Ammon's horn (tissue), 1 donor: ENCODE measurements around the gene PRKAG2.

Experiments used
- DNase-seq: peaks from one replicate; pipeline ENCODE4 v3.0.0-alpha.2; 2016; ENCODE audit warnings: low spot score

The PRKAG2 gene

GRCh38 chr7:151817981-151818673, 58.8 kb downstream of the PRKAG2 start:
- DNase-seq: no peak

GRCh38 chr7:151817315-151817690, 59.6 kb downstream of the PRKAG2 start:
- no peak for DNase-seq

DNA sequence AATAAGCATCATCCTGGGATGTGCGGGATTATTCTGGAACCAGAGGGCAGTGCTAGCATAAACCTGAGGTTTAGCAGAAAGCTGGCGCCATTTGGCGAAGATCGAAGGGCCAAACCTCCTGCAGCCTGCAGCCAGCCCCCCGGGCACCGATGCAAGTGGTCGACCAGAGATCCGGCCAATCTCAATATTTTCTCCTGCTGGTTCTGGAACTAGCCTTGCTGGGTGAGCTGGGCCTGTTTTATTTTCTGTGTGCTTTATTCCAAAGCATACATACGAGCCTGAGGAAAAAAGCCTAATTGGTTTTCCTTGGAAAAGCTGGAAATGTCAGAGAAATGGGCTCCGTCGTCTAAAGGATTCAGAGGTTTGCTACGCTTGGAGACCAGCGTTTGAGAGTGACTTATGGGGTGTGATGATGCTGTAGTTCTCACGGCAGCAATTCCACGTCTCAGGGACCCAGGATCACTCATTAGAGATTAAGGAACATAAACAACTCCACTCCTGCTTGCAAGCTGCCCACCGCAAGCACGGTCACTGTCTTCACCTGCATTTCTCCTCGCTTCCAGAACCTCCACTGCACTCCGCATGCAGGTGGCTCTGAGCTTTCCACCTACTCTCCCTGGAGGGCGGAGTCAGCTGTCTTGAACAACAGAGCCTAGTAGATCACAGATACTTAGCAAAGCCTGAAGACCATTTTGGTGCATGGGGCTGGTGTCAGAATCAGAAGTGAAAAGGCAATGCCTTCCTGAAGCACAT, 60.2 kb downstream of the PRKAG2 start:
- DNase-seq: no peak

GRCh38 chr7:151815419-151815818, 61.5 kb downstream of the PRKAG2 start:
- no peak for DNase-seq

DNA sequence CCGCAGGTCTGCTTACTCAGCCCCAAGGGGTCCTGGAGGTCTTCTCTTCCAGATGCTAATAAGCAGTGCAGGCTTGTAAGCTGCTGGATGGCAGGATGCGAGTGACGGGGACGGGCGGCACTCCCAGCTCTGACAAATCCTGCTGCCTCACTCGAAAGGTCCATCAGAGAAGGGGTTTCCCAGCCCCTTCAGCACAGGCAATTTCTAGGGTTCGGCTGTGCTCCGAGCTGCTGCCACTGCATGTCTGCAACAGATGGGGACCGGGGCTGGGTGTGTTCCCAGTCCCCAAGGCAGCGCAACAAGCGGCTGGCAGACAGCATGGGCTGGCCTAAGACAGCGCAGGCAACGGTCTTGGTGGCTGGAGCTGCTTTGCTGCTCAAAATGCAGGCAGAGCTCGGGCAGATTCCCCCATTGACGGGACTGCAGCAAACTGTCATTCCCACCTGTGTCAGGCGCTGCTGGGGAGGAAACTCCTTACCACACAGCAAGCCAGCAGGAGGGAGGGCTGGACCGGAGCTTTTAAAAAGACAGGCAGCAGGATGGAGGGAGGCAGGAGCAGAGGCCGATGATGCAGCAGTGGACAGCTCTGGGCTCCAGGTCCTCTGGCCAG, 62.4 kb downstream of the PRKAG2 start:
- DNase-seq: peak; percentile 59

DNA sequence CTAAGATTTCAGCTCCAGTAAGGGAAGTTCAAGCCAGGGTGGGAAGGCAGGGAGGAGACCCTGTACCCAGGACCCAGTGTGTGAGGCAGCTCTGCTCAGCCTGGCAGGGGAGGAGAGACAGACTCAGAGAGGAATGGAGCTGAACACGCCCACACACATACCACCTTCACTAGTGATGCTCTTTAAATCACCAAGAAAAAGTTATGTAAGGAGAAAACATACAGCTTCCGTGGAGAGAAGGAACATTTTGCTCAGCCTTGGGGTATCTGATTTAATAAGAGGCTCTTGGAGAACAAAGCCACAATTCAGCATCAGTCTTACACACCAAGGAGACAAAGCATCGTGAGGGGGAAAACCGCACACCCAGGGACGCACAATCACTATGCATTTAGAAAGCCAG, 62.9 kb downstream of the PRKAG2 start:
- peak; percentile 36 for DNase-seq

- DNase-seq: peak; percentile 32
These were observed 63.5 kb downstream of the PRKAG2 start for GRCh38 chr7:151813445-151813844.

GRCh38 chr7:151812967-151813366, 63.9 kb downstream of the PRKAG2 start:
- DNase-seq: no peak

GRCh38 chr7:151810441-151811232, 66.3 kb downstream of the PRKAG2 start:
- DNase-seq: no peak

DNA sequence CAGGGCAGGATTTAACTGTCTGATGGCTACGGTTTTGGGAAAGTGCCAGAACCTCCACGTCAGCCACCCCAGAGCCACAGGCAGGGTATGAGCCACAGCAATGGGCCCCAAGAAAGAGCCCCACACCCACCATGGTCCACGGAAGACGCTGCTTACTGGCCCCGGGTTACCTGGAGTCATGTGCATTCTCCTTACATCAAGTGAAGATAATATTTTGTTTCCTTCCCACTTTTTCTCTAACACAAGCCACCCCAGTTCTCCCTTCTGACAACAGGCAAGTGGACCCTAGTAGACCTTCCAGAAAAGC, 67.1 kb downstream of the PRKAG2 start:
- no peak for DNase-seq

DNA sequence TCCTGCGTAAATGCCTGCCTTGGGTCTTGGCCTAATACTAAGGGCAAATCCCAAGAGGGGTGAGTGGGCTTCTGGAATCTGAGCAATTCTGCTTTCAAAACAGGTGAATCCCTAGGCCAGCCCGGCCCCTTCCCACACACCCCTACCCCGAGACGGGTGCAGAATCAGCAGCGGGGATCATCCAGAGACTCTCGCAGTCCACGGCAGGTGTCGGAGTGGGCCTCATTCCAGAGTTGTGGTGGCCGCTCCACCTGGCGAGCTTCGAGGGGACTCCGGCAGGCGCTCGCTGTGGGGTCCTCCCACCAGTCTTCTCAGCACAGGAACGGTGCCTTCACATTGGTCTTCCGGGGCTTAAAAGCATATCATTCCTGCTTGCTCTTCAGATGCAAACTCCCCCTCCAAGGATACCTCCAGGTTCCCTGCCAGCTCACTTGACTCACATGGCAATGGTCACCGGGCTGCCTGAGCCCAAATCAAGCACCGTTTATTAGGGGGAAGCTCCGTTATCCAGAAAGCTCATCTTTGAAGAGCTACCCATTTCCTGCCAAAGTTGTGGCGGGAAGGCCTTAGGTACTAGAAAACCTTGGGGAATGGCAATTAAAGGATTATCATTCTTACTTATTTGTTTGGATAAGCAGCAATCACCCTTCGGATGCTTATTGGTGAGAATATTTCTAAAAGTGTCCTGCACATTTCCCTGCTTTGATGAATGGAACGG, 67.6 kb downstream of the PRKAG2 start:
- DNase-seq: no peak

DNA sequence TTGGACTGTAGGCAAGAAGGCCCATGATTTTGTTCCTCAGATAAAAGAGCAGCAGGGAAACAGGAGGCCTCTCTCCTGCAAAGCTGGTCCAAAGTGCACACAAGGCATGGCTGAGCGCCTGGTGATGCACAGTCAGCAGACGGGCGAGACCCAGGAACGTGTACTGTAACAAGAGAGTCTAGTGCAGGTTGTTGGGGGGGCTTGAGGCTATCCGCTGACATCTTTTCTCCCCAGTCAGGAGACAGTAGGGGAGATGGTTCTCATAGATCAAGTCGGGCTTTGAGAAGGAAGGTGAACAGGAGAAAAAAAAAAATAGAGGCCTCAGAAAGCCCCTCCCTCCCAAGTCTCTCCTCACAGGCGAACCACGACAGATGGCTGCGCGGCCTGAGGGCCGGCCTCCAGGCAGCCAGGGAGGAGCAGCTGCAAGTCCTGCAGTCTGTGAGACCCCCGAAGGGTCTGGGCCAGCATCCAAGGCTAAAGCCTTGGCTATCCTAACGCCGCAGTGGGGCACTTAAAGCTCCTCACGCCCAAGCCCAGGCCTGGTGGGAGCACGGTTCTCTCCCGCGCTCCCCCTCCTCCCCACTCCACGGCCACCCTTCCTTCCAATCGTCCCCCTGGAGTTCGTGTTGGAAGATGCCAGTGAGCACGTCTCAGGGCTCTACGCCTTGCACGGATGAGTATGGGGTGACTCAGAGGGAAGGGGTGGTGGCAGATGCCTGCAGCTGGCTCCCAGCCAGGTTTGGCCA, 68.3 kb downstream of the PRKAG2 start:
- DNase-seq: no peak

GRCh38 chr7:151807846-151808245, 69.1 kb downstream of the PRKAG2 start:
- DNase-seq: no peak

GRCh38 chr7:151806952-151807775, 69.8 kb downstream of the PRKAG2 start:
- no peak for DNase-seq

- DNase-seq: no peak
These were observed 70.7 kb downstream of the PRKAG2 start for GRCh38 chr7:151806204-151806603.

DNA sequence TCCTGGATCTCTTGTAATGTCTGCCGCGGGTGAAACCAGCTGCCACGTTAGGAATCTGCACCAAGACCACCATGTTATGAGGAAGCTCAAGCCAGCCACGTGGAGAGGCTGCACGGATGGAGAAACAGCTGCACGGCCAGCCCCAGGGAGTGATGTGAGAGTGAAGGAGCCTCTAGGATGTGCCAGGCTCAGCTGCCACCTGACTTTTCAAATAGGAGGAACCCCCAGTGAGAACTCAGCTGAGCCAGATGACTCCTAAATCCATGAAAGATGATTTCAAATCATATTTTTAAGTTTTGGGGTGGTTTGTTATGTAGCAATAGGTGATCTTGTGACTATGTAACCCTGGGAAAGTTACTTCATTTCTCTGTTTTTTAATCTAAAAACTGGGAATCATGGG, 71.7 kb downstream of the PRKAG2 start:
- no peak for DNase-seq

- DNase-seq: no peak
These were observed 72.2 kb downstream of the PRKAG2 start for GRCh38 chr7:151804756-151805155.

DNA sequence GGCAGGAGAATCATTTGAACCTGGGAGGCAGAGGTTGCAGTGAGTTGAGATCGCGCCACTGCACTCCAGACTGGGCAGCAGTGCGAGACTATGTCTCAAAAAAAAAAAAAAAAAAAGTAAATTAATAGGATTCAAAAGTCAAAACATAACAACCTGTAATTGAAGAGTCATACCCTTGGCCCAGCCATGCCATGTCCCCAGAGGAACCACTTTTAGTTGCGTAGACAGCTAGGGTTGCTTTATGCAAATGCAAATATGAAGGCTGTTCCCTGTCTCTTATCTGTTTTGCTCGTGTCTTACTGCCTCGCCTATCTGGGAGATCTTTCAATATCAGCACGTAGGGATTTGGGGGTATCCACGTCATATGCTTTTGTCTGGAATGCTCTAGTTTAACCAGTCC, 73.1 kb downstream of the PRKAG2 start:
- no peak for DNase-seq

GRCh38 chr7:151802469-151802846, 74.5 kb downstream of the PRKAG2 start:
- no peak for DNase-seq

DNA sequence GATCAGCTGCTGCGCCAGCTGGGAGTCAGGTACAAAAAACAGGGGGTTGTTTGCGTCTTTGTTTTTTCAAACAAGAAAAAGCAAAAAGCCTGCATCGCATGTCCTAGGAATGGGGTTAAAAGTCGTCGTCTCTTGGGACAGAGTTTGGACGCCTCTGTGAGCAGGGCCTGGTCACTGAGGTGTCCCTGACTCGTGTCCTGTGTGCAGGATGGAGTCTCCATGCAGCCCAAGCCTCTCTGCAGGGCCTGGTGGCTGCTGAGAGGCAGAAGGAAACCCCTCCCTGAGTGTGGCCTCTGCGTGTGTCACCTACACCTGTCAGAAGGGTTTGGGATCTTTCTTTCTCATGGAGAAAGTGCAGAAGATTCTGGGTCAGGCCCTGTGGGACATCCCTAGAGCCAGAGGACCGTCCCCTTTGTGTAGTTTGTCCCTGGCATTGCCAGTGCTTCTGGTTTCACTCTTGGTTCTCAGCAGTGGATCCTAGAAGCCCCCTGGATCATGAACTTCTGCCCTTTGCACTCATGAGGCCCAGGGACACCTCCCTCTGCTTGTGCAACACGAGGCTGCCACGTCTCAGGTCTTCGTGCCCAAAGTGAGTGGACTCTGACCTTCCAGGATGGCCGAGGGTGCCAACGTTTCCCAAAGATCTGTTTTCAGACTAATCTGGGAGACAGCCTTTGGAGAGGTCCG, 75.0 kb downstream of the PRKAG2 start:
- no peak for DNase-seq
